GM18519 (cell line): ENCODE results near the gene ERG.

Source experiments
- ATAC-seq: cut with Tn5 transposase; IDR thresholded peaks from one replicate; pipeline ENCODE4 v1.9.1; 2021; ENCODE audit warnings: mild to moderate bottlenecking, moderate library complexity; ENCODE audit not compliant: unreplicated experiment, low FRiP score

Gene ERG

DNA sequence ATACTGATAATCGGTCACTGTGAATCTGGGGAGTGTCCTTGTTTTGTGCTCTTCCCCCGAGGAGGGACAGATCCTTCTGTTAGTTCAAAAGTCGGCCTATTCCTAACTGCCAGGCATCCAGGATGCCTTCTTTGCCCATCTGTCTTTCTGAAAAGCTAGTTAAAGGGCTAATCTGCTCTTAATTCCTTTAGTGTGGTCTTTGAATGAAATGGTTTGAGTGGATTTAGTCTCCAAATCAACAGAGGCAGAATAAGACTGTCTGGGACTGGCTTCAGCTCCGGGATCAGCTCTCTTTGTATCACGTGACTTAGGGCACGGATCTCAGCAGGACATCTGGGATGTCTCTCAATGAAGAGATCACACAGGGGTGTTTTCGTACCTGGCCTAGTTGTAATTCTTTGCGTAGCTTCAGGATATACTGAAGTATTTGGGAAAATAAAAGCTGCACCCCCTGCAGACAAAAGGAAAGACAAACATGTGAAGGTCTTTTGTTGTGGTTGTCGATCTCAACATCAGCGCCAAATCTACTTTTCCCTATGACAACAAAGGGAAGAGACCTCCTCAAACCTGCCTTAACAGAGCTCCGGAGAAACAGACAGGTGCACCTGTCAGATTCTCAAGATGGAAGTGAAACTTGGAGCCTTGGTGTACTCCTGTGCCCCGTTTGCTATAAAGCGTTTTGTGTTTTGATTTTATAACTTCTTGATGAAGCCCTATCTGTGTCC is 97.9 kb downstream of the ERG start:
- no peak for ATAC-seq

DNA sequence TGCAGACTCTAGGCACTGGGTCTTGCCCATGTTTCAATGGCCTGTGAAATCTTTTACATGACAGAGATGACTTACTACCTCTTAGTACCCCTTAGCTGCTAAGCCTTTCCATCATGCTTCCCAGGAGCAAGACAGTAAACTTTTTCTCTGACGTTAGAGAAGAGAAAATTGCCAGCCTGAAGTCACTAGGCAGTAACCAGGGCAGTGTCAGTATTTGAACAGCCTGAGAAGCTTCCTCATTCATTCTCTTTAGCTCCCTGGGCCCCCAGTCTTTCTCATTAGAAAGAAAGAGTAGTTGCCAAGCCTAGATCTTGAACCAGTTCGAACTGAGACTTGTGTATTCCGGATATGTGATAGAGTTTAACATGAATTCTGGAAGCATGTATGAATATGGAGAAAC is 99.2 kb downstream of the ERG start:
- no peak for ATAC-seq

DNA sequence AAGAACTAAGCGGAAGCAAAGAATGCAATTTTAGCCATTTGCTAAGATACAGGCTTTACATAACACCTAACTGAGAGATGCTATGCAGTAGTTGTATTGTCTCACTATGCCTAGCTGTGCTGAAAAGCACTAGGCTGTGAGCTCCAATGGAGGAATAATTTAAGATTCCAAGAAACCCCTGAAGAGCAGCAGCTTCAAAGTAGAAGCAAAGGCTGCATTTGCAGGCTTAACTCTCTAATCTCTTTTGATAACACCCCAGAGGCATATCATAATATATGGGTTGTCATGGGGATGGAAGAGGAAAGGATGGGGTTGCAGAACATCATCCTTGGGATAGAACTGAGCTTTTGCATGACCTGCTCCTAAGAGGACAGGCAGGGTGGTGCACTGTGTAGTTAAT is 102.0 kb downstream of the ERG start:
- no peak for ATAC-seq

DNA sequence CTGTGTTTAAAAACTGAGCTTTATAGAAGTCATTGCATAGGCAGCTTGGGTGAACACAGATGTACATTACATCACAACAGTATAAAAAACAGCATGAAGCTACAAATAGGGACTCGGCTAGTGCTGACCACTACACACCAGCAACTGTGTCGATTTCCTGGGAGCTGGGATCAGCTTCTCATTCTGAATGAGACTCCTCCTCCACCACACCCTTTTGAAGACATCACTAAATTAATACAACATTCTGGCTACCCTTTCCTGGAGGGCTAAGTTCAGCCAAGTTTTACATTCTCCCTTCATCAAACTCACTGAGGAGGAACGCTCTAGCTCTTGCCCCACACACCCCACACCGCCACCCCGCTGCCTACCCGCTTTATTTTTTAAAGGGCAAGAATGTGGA is 102.7 kb downstream of the ERG start:
- ATAC-seq = no peak

DNA sequence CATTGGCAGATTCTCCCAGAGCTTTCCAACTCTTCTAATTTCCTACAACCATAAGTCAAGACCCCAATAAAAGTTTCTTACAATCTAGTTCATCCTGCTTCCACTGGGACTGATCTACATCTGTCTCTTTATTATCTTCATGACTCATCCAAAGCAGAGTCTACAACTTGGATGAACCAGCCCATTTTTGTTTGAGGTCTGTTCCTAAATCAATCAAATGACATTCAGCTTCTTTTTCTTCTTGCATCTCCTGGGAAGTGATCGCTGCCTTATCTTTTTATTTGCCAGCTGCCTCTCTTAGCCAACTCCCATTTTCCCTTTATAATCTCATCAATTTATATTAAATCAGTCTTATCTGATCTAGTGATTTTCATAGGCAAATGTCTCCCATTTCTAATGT is 105.6 kb downstream of the ERG start:
- no peak for ATAC-seq

DNA sequence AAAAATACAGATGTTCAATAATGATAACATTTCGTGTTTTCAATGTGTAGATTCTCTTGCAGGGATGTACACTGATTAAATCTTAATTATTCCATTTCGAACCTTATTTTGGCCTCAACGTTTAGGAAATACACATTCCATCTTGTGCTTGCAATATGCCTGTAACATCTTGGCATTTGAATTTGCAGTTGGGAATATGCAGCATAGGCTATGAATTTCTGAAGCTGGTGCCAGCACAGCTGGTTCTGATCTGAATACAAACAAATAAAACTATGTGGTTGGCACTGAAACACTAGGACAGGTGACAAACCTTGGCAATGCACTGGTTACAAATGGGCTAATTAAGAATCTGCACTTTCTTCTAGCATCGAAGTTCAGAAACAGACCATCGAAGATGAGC is 108.4 kb downstream of the ERG start:
- ATAC-seq = no peak

DNA sequence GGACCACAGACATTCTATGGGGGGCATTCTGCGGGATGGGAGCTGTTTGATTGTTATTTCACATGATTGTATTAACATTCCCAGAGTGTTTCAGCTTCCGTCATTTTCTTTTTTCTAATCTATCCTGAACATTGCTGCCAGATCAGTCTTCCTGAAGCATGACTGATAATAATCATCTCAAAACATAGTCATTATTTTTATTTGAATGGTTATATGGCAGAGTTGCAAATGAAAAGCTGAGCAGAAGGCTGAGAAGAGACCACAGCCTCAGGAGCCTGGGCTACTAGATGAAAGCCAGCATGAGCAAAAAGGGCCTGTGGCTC is 109.0 kb downstream of the ERG start:
- no peak for ATAC-seq

DNA sequence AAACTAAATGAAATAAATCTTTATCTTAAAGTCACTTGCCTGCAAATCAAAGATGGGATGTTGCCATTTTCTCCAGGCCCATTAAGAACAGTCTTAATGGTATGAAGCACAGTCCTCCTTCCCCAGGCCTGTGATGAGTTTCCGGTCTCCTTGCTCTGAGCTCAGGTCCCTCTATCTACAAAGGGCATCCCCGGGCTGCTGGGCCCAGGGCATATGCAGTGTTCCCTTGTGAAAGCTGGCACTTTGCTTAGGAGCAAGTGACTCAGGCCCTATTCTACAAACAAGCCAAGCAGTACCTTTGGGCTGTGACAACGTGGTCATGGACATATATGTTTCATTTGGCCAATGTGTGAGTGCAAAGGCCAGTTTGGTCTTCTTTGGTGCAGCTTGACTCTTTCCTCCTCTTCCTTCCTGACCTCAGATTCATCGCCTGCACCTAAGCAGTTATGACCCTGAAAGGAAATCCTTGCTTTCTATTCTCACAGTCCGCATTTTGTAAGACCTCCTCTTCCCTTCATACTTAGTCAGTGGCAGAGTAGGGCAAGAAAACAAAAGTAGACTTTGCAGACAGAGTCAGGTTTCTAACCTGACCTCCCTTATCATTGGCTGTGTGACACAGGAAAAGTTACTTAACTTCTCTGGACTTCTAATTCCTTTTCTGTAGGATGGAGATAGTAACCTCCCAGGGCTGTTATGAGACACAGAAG is 109.5 kb downstream of the ERG start:
- no peak for ATAC-seq

DNA sequence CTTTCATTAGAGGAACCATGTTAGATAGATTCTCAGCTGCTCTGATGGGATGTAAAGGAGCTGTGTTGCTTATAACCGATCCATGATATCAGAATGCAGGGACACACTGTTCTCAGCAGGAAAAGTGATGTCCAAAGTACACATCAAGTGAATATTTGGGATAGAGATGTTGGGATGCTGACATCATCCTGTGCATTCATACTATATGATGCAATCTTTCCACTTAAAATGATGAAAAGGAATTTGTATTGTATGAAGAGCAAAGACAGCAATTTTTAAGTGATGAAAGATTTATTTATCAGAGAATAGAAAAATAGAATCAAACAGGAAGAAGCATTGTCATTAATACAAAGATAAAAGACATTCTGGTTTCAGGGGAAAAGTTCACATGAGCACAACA is 110.1 kb downstream of the ERG start:
- ATAC-seq = no peak

DNA sequence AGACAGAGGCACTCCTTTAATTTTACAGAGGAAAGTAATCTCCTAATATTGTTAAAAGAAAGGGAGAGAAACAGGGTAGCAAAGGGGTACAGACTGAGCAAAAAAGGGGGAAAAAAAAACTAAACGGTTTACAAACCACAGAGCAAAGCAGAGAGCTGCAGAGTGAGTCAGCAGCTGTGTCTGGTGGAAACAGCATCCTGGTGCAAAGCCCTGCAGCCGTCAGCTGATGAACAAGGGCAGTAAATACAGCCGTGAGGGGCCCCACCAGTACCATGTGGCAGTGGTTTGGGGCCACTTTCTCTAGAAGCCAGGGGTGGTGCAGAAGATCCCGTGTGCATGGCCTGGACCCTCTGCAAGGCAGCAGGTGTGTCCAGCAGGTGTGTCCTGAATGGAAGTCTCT is 111.3 kb downstream of the ERG start:
- ATAC-seq = no peak

DNA sequence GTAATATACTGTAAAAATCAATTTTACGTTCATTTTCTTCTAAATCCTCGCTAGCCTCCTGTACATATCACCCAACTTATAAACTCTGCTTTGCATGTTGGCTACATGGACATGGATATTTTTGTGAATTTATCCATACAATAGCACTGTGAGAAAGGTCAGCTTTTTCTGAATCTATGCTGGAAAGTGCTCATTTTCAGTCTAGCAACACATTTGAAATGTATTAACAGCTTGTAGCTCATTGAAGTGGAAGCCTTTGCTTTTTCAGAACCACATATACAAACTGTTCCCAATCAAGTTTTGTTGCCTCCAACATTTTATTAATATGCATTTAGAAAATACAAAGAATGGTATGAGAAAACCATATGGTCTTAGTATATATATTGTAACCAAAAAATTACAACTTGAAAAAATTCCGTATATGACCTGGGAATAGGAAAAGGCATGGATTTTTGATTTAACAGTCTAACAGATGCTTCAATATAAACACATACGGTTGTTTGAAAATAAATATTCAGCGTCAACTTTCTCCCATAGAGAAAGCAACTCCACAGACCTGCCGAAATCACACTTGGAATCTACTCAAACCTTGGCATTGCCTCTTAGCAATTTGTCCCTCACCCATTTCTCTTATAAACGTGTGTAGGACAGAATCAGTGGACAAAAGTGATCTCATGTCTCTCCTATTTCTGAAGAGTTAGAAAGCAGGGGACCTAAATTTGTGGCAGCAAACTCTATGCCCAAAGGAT is 112.7 kb downstream of the ERG start:
- no peak for ATAC-seq

DNA sequence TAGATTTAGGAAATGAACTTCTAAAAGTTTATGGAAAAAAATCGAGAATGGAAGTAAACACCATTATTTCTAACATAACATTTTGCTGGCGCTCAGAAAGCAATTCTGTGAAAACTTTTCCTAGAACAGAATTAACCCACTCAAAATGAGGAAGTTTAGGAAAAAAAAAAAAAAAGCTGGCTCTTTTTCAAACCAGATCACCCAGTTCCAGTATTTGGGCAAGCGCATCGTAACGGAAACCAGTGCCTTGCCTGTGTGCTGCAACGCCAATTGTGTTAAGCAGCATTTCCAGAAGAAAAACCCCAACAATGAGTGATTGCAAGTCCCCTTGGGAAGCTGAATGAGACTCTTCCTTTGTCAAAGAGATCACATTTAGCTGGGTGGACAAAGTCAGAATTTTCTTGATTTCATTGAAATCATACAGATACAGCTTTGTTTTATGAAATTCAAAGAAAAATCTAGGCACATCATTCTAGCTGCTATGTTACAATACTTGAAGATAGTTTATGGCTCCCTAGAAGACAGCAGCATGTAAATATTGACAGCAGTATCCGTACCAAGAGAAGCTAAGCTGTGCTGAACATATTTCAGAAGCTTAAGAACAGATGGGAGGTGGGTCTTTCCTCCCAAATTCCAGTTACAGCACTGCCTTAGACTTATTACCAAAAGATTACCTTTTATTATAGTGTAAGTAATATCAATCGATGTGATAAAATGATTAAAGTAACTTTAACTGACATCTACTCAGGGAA is 113.4 kb downstream of the ERG start:
- ATAC-seq = no peak

DNA sequence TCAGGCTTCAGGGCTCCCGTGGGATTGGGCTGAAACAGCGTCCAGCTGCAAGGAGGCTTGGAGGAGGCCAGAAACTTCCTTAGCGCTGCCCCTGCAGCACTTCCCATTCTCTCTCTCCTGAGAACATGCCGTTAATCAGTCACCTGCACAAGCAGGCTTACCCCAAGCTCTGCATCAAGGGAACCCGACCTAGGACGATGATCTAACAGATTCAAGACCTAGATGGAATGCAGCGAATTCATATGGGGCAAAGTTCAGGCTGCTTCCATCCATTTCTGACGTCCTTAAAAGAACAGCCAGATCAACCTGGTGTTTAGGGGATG is 114.1 kb downstream of the ERG start:
- no peak for ATAC-seq

DNA sequence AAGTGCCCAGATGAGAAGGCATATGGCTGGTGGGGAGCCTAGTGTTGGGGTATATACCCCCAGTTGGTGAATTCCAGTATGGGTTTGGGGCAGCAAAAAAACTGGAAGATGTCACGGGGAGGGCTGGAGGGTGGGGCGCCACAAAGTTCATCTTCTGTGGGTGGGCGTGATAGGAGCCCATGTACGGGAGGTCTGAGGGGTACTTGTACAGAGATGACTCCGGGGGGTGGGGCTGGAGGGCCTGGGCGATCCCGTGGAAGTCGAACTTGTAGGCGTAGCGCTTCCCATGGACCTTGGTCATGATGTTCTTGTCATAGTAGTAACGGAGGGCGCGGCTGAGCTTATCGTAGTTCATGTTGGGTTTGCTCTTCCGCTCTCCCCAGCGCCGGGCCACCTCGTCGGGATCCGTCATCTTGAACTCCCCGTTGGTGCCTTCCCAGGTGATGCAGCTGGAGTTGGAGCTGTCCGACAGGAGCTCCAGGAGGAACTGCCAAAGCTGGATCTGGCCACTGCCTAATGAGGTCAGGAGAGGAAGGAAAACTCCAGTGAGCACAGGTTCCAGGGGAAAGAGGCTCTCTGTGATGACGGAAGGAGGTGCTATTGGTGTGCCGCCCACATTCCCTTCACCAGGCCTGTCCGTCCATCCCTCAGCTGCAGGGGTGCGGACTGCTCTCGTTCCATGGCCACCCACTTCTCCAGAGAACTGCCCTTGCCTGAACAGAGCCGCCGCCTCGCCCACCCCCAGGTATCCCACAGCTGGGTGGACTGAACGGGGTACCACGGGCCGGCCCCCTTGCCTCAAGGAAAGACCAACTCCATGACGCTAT is 114.7 kb downstream of the ERG start:
- ATAC-seq = no peak

DNA sequence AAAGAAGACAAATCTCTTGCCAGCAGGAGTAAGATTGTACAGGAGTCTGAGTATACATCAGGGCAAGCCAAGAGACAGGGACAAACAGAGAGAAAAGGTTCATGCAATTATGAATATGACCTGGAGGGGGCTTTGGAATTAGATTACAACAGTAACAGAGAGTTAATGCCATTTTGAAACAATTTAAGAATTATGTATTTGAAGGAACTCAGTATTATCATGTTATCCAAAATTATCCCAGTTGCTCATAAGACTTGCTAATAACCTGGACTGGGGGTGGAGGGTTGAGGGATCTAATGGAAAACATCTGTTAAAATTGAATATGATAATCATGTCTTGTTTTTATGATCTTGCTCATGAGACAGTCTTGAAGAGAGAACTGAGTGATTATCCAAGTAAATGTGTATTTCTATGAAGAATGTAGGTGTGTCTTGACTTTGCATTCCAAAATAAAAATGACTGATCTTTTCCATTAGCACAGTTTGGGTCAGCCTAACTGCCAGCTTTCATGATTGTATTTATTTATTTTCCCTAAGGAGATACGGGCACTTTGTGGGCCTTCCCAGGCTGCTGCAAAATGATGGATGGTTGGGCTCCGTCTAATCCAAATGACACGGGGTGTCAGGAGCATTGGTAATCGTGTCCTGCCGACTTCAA is 117.7 kb downstream of the ERG start:
- ATAC-seq = no peak

DNA sequence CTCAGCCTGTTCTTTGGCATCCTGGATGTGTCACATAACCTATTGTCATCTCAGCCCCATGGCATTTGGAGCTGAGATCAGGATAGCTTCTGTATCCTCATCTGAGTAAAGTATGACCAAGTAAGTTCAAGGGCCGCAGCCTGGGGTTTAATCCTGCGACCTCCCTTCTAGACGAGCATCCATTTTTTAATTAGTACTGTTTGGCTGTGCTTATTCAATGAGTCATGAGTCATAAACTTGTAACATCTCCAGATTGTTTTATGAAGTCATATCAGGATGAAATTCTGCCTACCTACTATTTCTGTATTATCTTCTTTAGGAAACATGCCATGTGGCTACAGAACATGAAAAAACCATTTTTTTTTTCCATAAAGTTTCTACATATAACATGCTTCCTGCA is 119.1 kb downstream of the ERG start:
- ATAC-seq = no peak

DNA sequence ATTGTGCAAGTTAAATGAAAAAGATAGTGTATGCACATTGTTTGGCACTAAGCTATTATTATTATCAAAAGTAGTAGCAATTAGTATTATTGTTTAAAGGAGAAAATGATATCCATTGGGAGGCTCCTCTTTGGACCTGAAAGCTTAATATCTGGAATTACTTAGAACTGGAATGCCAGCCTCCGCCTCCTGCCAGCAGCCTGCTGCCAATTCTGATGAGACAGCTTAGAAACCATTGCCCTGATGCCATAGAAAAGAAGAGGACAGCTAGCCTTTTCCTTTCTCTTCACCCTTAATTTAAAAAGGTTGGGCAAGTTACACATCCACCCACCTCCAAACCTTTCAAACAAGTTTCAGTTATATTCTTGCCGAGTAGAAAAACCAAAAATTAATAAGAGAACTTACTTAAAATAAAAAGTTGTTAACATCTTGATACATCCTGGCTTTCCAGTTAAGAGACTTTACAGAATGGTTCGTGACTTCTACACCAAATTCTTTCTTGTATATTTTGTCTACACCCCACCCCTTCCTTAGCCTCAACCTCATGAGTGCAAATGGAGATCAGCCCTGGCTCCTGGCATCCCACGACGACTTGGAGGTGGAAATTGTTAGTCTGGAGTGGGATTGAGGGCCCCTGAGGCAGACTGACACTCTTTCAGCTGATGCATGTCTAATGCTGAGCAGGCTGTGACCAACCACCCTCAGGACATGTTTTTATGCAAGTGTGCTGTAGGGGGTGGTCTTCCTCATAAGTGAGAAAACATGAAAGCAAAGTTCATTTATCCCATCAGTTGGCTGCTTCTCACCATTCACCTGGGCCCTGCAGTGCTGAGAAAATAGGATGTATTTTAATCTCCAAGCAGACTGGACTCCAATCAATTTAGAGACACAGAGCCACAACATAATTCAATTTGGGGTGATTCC is 120.8 kb downstream of the ERG start:
- ATAC-seq = no peak

DNA sequence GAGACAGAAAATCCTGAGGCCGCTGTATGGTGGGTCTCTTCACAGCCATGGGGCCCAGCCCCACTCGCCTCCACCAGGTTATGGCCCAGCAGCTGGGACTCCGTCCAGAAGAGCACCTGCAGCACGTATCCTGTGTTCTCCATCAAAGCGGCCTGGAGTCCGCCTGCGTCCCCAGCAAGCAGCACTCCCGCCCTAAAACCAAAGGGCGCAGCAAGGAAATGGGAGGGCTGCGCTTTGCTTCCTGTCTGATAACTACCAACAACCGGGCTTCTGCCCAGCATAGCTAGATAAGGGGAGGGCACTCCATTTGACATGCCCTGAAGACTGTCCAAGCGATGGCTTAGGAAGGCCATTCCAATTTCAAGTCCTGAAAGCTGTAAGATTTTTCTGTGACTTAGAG is 121.6 kb downstream of the ERG start:
- ATAC-seq = no peak

DNA sequence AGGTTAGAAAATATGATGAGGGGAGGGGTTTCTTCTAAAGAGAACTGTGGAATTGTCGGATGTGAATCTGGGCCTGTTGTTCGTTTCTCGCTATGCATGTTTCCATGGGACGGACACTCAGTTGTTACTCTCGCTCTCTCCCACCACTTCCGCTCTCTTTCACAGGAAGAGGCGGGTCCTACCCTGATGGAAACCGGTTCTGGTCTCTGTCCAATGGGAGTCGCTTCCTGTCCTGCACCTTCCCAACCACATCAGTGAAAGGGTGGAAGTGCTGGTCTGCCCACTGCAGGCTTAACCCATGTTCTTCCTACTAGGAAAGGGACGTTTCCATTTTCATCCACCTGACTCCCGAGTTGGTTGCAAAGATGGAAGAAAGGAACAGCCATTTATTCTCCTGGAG is 122.0 kb downstream of the ERG start:
- ATAC-seq = no peak
